Stimulated activated CD4-positive, alpha-beta T cell treated with anti-CD3 and anti-CD28 coated beads, Interleukin-4, amount 100 ng/mL, for 1 hour (primary cell): Measurements from ENCODE around the gene TRIM54.
A peak's percentile ranks its signal among the peaks of the same experiment; 100 is the strongest.

ENCODE experiments used
- DNase-seq: peaks from one replicate; pipeline ENCODE4 v3.0.0-alpha.2; 2020

Gene TRIM54, protein sequence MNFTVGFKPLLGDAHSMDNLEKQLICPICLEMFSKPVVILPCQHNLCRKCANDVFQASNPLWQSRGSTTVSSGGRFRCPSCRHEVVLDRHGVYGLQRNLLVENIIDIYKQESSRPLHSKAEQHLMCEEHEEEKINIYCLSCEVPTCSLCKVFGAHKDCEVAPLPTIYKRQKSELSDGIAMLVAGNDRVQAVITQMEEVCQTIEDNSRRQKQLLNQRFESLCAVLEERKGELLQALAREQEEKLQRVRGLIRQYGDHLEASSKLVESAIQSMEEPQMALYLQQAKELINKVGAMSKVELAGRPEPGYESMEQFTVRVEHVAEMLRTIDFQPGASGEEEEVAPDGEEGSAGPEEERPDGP

DNA sequence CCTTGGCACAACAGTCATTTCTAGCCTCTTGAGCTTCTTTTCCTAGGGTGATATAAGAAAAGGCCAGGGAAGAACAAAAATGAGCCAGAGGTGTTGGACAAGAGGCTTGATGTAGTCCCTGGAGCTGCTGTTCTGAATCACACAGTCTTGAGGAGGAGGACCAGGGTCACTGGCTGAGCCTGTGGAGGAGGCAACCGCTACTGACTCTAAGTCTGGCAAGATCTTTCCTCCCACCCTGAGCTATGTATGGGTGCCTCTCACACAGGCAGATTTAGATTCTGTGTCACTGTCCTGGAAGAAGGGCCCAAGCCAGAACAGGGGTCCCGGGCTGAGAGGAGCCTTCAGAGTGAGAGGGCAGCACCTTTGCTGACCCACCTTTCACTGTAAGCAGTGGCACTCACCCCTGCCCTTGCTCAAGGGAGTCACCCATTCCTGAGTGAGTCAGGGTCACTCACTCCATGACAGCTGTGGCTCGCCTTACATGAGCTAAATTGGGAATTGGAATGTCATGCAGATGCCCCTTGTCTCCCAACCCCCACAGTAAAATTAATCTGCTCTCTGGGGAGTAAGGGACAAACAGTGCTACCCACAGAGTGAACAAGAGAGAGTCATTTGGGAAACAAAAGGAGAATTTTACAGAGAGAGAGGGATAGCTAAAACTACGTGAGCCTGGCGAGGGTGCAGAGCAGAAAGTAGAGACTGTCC is at the start of gene TRIM54:
Gene TRIM54 (plus strand): TSS at position 575 of the 705 bp plus-strand sequence. CDS start 303 bp downstream, outside the sequence.
- DNase-seq, result no peak

DNA sequence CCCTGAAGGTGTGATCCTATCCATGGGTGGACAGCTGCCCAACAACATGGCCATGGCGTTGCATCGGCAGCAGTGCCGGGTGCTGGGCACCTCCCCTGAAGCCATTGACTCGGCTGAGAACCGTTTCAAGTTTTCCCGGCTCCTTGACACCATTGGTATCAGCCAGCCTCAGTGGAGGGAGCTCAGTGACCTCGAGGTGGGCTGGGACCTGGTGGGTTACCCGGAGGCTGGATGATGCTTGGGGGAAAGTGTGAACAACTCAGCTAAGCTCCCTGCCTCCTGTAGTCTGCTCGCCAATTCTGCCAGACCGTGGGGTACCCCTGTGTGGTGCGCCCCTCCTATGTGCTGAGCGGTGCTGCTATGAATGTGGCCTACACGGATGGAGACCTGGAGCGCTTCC is 48.9 kb upstream of the TRIM54 start:
- no peak for DNase-seq

DNA sequence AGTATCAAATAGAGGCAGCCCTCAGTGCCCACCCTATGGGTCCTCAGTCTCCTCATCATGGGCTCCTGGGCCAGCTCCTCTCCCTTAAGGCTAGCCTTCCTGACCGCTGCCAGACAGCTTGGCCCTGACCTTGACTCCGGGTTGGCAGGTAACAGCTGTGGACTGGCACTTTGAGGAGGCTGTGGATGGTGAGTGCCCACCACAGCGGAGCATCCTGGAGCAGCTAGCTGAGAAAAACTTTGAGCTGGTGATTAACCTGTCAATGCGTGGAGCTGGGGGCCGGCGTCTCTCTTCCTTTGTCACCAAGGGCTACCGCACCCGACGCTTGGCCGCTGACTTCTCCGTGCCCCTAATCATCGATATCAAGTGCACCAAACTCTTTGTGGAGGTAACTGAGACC is 46.1 kb upstream of the TRIM54 start:
- DNase-seq, result no peak

DNA sequence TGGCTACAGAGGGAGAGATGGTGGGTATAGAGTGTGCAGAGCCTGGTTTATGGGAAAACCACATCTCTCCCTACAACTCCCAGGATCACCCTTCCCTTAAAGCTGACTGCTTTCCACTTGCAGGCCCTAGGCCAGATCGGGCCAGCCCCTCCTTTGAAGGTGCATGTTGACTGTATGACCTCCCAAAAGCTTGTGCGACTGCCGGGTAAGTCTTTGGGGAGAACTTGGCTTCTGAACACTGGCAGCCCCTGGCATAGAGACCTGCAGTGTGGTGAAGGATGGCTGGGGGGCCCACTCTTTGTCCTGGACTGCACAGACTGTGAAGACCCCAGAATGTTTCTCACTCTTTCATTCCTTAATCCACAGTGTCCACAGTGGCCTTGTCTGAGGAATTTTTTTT is 45.6 kb upstream of the TRIM54 start:
- no peak for DNase-seq

DNA sequence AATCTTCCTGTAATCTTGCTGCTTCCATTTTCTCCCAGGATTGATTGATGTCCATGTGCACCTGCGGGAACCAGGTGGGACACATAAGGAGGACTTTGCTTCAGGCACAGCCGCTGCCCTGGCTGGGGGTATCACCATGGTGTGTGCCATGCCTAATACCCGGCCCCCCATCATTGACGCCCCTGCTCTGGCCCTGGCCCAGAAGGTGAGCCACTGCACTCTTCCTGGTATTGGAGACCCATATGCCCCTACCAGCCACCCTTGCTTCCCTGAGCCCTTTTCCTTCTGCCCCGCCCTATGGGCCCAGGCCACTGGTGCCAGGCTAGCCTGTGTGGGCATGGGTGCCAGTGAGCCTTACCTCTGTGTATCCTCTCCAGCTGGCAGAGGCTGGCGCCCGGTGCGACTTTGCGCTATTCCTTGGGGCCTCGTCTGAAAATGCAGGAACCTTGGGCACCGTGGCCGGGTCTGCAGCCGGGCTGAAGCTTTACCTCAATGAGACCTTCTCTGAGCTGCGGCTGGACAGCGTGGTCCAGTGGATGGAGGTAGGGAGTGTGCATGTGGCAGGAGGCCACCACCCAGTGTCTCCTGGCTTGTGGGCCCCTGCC is 44.8 kb upstream of the TRIM54 start:
- DNase-seq, result no peak

DNA sequence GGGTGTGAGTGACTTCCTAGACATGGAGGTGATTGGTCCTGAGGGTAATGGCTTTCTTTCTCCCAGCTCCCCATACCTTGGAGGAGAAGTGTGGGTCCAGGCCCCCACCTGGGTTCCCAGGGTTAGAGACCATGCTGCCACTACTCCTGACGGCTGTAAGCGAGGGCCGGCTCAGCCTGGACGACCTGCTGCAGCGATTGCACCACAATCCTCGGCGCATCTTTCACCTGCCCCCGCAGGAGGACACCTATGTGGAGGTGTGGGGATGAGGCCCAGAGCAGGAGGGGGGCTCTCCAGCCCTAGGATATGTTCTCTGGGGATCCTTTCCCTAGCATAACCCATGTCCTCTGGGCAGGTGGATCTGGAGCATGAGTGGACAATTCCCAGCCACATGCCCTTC is 43.3 kb upstream of the TRIM54 start:
- no peak for DNase-seq

DNA sequence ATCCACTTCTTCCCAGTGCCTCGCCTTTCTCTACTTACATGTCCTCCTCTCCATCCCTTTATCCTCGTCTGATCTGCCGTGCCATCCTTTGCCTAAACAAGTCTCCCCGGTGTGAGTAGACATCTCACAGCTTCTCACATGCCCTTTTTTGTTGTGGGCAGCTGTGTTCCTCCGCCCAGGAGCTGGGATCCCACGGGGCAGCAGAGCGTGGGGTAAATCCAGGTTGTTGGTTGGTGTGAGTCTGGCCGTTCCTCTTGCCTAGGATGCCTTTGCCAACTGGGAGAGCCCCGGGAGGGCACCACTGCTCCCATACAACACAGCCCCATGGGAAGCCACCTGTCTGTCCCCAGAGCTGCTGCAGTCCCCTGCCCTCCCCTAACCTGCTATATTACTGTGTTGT is 41.8 kb upstream of the TRIM54 start:
- DNase-seq, result no peak

DNA sequence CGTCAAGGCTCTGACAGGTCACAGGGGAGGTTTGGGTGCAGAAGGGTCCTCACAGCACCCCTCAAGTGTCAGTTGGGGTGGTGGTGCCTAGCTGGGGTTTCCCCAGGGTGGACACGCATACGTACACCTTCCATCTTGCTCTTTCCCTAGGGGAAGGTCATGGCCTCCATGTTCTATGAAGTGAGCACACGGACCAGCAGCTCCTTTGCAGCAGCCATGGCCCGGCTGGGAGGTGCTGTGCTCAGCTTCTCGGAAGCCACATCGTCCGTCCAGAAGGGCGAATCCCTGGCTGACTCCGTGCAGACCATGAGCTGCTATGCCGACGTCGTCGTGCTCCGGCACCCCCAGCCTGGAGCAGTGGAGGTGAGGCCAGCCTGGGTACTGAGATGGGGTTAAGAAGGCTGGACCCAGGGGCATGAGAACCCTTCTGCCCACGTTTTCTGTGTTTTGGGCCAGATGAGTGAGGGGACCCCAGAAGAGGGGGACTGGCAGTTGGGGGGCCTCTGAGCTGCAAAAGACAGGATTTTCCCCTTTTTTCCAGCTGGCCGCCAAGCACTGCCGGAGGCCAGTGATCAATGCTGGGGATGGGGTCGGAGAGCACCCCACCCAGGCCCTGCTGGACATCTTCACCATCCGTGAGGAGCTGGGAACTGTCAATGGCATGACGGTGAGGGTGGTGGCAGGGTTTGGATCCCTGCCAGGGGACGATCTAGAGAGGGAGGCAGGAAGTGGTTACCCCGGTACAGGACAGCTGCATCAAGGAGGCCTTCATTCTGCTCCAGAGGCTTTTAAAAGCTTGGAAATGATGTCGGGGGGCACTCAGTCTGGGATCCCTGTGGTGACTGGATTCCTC is 40.2 kb upstream of the TRIM54 start:
- DNase-seq, result no peak

DNA sequence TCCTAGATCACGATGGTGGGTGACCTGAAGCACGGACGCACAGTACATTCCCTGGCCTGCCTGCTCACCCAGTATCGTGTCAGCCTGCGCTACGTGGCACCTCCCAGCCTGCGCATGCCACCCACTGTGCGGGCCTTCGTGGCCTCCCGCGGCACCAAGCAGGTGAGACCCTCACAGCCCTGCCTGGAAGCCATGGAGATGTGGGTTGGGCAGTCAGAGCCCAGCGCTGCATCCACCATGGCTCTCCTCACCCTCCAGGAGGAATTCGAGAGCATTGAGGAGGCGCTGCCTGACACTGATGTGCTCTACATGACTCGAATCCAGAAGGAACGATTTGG is 39.6 kb upstream of the TRIM54 start:
- no peak for DNase-seq

DNA sequence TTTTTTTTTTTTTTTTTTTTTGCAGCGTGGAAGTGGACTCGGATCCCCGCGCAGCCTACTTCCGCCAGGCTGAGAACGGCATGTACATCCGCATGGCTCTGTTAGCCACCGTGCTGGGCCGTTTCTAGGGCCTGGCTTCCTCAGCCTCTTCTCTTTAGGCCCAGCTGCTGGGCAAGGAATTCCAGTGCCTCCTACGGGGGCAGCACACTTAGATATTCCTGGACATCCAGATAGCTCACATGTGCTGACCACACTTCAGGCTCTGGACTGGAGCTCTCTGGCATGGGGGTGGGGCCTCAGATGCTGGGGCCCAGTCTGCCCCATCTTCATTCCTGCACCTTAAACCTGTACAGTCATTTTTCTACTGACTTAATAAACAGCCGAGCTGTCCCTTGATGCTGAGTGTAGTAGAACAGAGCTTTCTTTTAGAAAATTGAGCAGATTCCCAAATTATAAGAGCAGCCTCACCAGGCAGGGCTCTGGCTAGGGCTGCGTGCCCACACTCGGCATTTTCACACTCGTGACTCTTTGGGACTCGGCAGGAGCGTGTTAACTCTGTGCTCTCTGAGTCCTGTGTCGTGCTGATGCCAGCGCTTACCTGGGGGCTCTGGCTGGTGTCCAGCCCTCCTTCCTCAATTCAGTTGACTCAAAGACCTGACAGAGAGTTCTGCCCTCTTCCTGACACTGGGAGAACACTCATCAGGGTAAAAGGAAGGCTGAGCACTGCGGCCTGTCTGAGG is 38.7 kb upstream of the TRIM54 start:
- no peak for DNase-seq

DNA sequence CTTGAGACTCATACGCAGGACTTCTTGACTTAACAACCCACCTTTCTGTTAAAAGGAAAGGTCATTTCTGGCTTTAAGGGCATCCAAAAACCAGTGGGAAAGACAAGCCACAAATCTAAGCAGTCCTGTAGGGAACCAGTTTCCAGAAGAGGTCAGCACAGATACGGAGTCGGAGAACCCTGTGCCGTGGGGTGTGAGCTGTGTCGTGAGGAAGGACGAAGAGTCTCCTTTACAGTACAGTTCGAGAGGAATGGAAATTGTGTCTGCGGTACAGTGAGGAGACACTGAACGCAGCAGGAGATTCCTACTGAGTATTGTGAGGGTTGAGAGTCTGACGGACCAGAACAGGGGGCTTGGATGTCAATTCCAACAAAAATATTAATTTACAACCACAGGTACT is 37.1 kb upstream of the TRIM54 start:
- DNase-seq, result no peak

DNA sequence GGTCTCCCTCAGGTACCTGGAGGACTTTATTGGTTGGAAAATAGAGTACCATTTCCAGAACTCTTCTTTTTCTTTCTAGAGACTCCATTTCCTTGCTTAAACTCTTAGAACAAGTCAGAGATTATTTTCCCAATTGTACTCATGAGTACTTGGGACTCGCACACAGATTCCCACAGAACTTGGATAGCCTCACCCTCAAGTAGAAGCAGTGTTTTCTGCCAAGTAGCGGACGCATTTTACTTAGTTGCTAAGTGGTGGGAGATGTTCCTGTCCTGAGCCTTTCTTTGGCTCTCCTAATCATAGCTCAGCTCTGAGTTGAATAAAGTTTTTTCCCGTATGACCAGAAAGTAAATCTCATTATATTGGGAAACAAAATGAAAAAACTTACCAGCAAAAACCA is 36.6 kb upstream of the TRIM54 start:
- no peak for DNase-seq

DNA sequence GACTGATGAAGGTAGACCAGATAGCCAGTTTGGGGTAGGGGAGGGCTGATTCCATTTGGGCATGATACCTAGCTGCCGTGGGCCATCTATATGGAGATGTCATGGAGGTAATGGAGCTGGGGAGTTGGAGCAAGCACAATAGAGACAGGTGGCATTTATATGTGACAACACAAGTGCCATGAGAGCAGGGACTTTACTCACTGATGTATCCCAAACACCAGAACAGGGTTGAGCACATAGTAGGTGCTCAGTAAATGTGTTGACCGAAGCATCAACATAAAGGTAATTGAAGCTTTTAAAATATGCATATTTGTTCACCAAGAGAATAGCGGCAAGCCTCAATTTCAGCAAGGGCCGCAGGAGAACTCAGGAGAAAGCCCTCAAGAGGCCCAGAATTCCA is 34.3 kb upstream of the TRIM54 start:
- DNase-seq, result no peak

DNA sequence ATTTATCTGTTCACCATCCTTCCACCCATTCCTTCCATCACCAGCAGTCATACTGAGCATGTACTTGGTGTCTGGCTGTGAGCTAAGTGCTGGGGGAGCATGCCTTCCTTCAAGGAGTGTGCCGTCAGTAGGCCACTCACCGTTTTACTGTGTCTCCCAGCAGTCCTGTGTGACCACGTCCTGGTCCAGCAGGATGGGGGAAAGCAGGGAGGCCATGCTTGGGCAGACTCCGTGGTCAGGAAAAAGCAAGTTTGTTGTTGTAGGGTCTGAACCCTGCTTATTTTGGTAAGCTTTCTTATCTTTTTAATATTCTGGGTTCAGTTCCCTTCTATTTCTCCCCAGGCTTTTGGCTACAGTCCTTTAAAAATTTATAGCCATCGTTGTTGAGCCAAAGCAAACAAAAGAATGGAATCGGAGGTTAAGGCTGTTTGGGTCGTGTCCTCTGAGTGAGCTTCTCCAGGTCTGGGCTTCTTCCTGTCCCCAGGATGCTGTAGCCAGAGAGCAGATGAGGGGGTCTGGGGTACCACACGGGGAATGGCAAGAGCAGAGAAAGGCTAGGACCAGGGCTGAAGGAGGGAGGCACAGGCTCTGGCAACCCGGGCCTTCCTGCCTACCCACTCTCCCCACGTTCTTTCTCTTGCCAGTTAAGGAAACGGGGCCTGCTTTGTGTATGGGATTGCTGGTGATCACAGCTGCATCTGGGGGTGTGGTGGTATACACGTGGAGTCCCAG is 32.9 kb upstream of the TRIM54 start:
- DNase-seq, result no peak

DNA sequence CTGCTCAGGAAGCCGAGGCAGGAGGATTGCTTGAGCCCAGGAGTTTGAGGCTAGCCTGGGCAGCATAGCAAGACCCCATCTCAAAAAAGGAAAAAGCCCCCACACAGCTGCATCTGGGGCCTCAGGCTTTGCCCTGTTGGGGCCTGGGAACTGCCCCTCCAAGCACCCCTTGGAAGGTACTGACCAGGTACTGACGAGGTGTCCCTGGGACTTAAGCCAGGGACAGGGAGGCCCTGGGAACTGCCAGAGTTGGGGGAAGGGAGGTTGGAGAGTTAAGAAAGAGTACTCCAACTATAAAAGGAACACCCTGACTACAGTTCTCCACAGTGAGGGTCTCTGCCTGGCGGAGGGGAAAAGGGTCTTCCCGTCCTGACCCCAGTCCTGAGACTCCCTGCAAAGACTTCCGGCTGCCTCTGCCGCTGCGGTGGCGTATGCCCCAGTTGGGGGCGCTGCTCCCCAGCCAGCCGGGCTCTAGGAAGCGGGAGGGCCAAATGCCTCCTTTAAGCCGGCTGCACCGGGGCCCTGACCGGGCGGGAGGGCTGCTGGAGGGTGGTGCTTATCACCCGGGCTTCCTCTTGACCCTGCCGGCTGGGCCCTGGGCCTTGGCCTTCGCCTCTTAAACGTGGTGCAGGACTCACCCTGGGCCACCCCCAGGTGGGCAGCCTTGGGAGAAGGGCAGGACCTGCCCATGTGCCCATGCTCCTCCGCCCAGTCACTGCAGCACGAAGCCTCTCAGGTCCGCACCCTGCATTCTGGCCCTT is 32.2 kb upstream of the TRIM54 start:
- DNase-seq, result peak; percentile 57

DNA sequence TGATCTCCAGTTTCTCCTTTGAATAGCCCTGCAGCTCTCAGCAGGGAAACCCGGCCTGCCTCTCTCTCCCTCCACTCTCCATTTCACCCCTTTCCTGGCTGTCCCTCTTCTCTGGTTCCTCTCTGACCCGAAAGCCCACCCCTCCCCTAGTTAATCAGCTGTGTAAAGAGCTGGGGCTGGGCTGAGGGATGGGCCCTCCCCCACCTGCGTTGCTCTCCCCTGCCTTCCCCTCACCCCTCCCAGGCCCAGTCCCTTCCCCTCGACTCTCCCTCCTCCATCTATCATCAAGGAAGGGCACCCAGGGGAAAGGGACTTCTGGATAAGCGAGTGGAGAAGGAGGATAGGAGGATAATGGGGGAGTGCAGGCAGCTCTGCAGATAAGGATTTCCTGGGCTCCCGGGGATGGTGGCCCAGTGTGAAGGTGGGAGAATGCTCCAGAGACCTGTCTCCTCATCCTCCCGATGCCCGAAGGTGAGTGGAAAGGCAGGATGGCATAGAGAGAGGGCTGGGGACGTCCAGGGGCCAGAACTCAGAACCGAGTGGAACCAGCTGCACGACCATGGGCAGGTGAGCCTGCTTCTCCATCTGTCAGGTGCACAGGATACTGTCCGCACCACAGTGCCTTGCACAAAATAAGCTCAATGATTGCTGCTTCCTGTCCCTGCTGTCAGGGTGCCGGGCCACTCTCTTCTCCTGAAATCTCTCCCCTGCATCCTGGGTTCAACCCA is 31.4 kb upstream of the TRIM54 start:
- no peak for DNase-seq

DNA sequence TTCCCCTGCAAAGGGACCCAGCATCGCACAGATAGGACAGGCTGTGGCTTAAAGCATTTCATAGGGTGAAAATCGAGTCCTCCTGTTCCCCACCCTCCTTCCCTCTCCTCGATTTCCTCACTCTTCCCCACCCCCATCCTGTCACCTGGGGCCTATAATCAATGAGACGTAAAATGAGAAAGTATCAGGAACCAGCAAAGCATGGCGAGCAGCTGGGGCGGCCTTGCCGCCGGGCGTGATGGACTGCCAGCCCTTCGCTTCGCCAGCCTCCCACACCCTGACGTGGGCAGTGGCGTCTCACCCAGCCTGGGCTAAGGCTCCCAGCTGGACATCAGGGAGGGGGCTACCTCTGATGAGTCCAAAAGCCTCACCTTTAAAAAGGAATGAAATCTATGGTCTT is 30.5 kb upstream of the TRIM54 start:
- no peak for DNase-seq

DNA sequence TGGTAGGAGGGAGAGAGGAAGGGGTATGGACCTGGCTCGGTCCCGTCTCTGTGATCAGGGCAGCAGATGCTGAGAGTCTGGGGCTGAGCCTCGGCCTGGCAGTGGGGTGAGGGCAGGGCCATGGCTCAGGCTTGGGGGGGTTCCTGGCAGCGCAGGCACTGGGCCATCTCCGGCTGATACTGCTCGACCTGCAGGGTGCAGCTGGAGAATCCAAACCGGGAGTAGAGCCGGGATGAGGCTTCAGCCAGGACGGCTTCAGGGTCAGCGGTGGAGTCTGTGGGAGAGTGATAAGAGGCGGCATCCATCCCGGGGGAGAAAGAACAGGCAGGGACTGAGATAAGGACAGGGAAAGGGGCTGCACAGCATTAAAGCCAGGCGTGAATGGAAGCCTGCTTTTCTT is 27.0 kb upstream of the TRIM54 start:
- DNase-seq, result no peak

DNA sequence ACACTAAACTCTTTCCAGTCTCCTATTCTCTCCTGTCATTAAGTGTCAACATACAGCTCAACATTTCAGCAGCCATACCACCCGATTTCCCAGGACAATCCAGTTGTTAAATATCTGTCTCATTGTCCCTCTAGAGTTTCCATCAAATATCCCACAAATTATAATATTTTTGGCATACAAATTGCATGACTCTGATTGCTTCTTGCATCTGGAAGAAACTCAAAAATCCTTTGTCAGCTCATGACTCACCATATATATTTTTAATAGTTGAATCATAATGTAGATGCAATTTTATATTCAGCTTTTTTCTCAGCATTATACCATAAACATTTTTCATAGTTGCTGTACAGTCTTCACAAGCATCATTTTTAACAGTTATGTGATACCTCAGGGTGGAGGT is 26.6 kb upstream of the TRIM54 start:
- DNase-seq, result no peak

DNA sequence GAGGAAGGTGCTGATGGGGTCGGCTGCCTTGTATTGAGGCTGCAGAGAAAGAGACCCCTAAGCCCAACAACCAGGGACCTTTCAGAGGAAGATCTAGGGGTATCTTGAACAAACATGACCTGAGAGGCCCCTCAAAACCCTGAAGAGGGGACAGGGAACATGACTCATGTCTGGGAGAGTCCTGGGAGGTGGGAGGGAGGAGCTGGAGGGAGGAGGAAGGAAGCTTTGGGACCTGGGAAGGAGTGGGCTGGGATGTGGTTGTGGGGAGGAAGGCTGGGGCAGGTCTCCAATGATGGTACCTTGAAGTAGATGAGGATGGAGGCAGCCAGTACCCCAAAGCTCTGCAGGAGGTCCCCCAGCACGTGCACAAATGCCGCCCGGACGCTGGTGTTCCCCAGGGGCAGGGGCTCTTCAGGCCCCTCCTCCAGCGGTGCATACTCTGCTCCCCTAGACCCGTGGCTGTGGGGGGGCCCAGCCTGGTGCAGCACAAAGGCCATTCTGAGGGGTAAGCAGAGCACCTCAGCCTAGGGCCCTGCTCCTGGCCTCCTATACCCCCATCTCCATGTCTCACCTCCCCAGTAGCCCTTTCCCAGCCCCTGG is 25.3 kb upstream of the TRIM54 start:
- DNase-seq, result no peak
